ENCODE data around the gene ASPHD1.
"Not testable (repeated sequence)": the region's sequence is repeated elsewhere in the genome, so short reads cannot be mapped to it uniquely, and the experiment has no call there.

The ASPHD1 gene

DNA sequence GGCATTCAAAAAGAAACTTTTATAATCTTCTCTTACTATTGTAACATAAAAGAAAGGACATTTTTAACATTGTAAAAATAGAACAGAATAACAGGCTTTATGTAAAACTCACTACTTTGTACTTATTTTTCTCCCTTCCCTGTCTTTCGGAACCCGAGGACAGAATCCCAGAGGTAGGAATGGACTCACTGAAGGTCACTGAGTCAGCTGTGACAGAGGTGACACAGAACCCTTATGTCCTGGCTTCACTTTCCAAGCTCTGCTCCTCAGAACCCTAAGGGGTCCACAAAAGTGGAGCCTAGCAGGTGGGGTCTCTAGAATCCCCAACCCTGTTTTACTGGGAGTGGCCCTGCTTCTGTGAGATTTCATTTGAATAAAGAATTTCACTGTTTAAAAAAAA lies 22.0 kb downstream of the ASPHD1 start:
- no peak for DNase-seq (ENCODE audit: low read depth in 2 of 2)
- H3K4me3 ChIP-seq (replicated peaks in 1 of 2; ENCODE audit: low read depth in 2 of 2, low read length in 2 of 2), result no peak overlapping the region
- TF ChIP-seq, protein P1, sequence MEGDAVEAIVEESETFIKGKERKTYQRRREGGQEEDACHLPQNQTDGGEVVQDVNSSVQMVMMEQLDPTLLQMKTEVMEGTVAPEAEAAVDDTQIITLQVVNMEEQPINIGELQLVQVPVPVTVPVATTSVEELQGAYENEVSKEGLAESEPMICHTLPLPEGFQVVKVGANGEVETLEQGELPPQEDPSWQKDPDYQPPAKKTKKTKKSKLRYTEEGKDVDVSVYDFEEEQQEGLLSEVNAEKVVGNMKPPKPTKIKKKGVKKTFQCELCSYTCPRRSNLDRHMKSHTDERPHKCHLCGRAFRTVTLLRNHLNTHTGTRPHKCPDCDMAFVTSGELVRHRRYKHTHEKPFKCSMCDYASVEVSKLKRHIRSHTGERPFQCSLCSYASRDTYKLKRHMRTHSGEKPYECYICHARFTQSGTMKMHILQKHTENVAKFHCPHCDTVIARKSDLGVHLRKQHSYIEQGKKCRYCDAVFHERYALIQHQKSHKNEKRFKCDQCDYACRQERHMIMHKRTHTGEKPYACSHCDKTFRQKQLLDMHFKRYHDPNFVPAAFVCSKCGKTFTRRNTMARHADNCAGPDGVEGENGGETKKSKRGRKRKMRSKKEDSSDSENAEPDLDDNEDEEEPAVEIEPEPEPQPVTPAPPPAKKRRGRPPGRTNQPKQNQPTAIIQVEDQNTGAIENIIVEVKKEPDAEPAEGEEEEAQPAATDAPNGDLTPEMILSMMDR (IDR thresholded peaks at IDR 0.05; ENCODE audit: low read depth, low read length), result no peak

DNA sequence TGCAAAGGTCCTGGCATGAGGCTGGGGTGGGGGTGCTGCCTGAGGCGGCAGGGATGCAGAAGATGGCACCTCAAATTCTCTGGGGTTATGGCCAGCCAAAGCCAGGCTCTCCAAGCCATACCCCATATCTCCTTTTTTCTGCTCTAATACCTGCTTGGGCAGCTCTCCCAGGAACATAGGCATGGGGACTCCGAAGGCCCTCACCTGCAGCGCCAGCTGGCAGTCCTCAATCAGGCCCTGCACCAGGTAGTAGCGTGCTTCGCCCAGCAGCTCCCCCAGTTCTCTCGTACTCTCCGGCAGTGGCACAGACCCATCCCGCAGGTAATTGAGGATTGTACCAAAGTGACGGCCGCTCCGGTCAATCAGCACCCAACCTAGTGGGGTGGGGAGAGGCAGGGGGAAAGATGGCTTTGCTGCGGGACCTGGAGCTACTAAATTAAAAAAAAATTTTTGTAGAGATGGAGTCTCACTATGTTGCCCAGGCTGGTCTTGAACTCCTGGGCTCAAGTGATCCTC lies 22.8 kb downstream of the ASPHD1 start:
- TF ChIP-seq, protein P1 (IDR thresholded peaks at IDR 0.05; ENCODE audit: low read depth, low read length), result no peak
- no peak for DNase-seq (ENCODE audit: low read depth in 2 of 2)
- no peak overlapping the region for H3K4me3 ChIP-seq (replicated peaks in 1 of 2; ENCODE audit: low read depth in 2 of 2, low read length in 2 of 2)

GRCh38 chr16:29925105-29925756 lies 24.9 kb downstream of the ASPHD1 start:
- DNase-seq (ENCODE audit: low read depth in 2 of 2), result peak in 1 of 2 donors; percentile 29
- H3K4me3 ChIP-seq (replicated peaks in 1 of 2; ENCODE audit: low read depth in 2 of 2, low read length in 2 of 2), result peak overlapping the region; percentile 78 to 94
- TF ChIP-seq, protein P1 (IDR thresholded peaks at IDR 0.05; ENCODE audit: low read depth, low read length), result no peak

- TF ChIP-seq, protein P1 (IDR thresholded peaks at IDR 0.05; ENCODE audit: low read depth, low read length), result no peak
- peak within 1 kb of the TSS; percentile 78 to 94 for H3K4me3 ChIP-seq (replicated peaks in 1 of 2; ENCODE audit: low read depth in 2 of 2, low read length in 2 of 2)
- DNase-seq (ENCODE audit: low read depth in 2 of 2), result peak; percentile 76 to 85
Observed at GRCh38 chr16:29925781-29926710, 25.8 kb downstream of the ASPHD1 start, which contains the start of gene KCTD13. KCTD13 (minus strand) TSS chr16:29926226; CDS start chr16:29926033, 193 bp downstream.

GRCh38 chr16:29926711-29927052 lies 26.4 kb downstream of the ASPHD1 start:
- peak overlapping the region; percentile 78 to 94 for H3K4me3 ChIP-seq (replicated peaks in 1 of 2; ENCODE audit: low read depth in 2 of 2, low read length in 2 of 2)
- DNase-seq (ENCODE audit: low read depth in 2 of 2), result no peak
- TF ChIP-seq, protein P1 (IDR thresholded peaks at IDR 0.05; ENCODE audit: low read depth, low read length), result no peak

DNA sequence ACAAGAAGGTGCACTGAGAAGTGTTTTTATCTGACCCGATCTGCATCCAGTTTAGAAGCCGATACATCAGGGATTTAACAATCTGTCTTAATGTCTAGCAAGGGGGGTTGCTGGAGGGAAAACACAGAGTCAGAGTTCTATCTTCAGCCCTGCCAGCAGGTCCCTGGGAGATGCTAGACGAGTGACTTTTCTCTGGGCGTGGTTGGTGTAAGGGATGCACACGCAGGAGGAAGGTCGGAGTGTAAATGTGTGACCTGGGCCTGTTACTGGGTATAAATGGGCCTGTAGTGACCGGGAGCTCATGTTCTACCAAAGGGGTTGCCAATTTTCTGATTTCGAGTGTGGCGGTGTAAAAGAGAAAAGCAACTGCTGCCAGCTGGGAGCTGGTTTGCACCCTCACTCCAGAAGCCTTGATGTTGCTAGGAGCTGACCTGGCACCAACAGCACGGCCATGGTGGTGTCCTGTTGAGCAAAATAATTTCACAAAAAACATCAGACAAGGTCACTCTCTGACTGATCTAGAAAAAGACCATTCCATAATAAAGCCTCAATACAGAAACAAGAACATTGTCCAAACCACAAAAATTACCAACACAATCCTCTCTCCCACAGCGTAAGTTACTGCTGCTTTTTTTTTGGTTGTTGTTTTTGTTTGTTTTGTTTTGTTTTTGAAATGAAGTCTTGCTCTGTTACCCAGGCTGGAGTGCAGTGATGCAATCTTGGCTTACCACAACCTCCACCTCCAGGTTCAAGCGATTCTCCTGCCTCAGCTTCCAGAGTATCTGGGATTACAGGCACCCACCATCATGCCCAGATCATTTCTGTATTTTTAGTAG lies 27.0 kb downstream of the ASPHD1 start:
- H3K4me3 ChIP-seq (replicated peaks in 1 of 2; ENCODE audit: low read depth in 2 of 2, low read length in 2 of 2), result peak overlapping the region in 1 of 2 donors; percentile 94
- TF ChIP-seq, protein P1 (IDR thresholded peaks at IDR 0.05; ENCODE audit: low read depth, low read length), result no peak
- peak in 1 of 2 donors; percentile 16 for DNase-seq (ENCODE audit: low read depth in 2 of 2)

DNA sequence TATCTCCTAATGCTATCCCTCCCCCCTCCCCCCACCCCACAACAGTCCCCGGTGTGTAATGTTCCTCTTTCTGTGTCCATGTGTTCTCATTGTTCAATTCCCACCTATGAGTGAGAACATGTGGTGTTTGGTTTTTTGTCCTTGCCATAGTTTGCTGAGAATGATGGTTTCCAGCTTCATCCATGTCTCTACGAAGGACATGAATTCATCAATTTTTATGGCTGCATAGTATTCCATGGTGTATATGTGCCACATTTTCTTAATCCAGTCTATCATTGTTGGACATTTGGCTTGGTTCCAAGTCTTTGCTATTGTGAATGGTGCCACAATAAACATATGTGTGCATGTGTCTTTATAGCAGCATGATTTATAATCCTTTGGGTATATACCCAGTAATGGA lies 31.5 kb downstream of the ASPHD1 start:
- DNase-seq (ENCODE audit: low read depth in 2 of 2); H3K4me3 ChIP-seq (replicated peaks in 1 of 2; ENCODE audit: low read depth in 2 of 2, low read length in 2 of 2): not testable (repeated sequence)

Data from cardiac fibroblast (primary cell).